Endodermal cell (in vitro differentiated cells): ENCODE measurements around the gene GCKR. TPM values are rescaled to one million over a fixed set of nuclear protein-coding genes. Genes with fewer than 3 reads are reported as not detected.

Source experiments
- DNase-seq: peaks from one replicate; pipeline ENCODE4 v3.0.0-alpha.2; 2017
- H3K27ac ChIP-seq: 2 replicates; pipeline ENCODE4 v1.5.1; 2013; ENCODE audit warnings: mild to moderate bottlenecking, low read depth, low read length, moderate library complexity
- H3K27me3 ChIP-seq: 2 replicates; pipeline ENCODE4 v1.6.1; 2013; ENCODE audit warnings: mild to moderate bottlenecking, low read length, moderate library complexity; ENCODE audit not compliant: insufficient read depth, control insufficient read depth, poor library complexity, severe bottlenecking
- H3K36me3 ChIP-seq: 2 replicates; pipeline ENCODE4 v1.7.0; 2013; ENCODE audit warnings: mild to moderate bottlenecking, low read length, moderate library complexity; ENCODE audit not compliant: control insufficient read depth, insufficient read depth
- H3K4me1 ChIP-seq: one replicate; pipeline ENCODE4 v1.7.0; 2013; ENCODE audit warnings: low read length; ENCODE audit not compliant: control insufficient read depth, insufficient read depth
- H3K4me3 ChIP-seq: 2 replicates; pipeline ENCODE4 v1.5.1; 2013; ENCODE audit warnings: mild to moderate bottlenecking, low read length, moderate library complexity
- H3K9ac ChIP-seq: 2 replicates; pipeline ENCODE4 v1.6.1; 2013; ENCODE audit warnings: mild to moderate bottlenecking, low read length, moderate library complexity; ENCODE audit not compliant: poor library complexity, severe bottlenecking; ENCODE audit errors: extremely low read depth
- H3K9me3 ChIP-seq: 2 replicates; pipeline ENCODE4 v1.6.1; 2013; ENCODE audit warnings: mild to moderate bottlenecking, low read length, moderate library complexity; ENCODE audit not compliant: control insufficient read depth
- H3K27ac Mint-ChIP-seq: 2 replicates; pipeline ENCODE4 v1.8.0; 2020; ENCODE audit warnings: mixed read lengths
- H3K27me3 Mint-ChIP-seq: 2 replicates; pipeline ENCODE4 v1.8.0; 2021; ENCODE audit warnings: mild to moderate bottlenecking, mixed read lengths; ENCODE audit not compliant: insufficient read depth
- H3K36me3 Mint-ChIP-seq: 2 replicates; pipeline ENCODE4 v1.8.0; 2020; ENCODE audit warnings: low read depth, mixed read lengths
- H3K4me1 Mint-ChIP-seq: 2 replicates; pipeline ENCODE4 v1.8.0; 2020; ENCODE audit warnings: mixed read lengths
- H3K4me3 Mint-ChIP-seq: 2 replicates; pipeline ENCODE4 v1.8.0; 2020; ENCODE audit warnings: mild to moderate bottlenecking, moderate library complexity, mixed read lengths
- H3K9me3 Mint-ChIP-seq: 2 replicates; pipeline ENCODE4 v1.8.0; 2020; ENCODE audit warnings: mild to moderate bottlenecking, mixed read lengths
- CTCF ChIP-seq: fragments of 200-600 bp; sonication (generic); conservative IDR thresholded peaks from 2 replicates; pipeline ENCODE4 v1.5.0; 2021; ENCODE audit warnings: antibody characterized with exemption, mild to moderate bottlenecking
- WGBS, 2 experiments: methylation state at CpG; one replicate each; pipeline versions ENCODE4 v1.1.5 to v1.1.7; 2013; ENCODE audit warnings: missing lambda C conversion rate in 2 of 2, mixed read lengths in 1 of 2; ENCODE audit not compliant: insufficient coverage in 1 of 2, insufficient read length in 1 of 2; 5-methylcytosine and 5-hydroxymethylcytosine counted together
- total RNA-seq, 2 donors: library from RNA; stranded (reverse); fragmentation: NEBNext Ultra II Directional in 1 of 2; extraction: Animal tissue kit (Norgen Biotek cat#: 25700) in 1 of 2; gene quantifications; 2 replicates in 1 of 2; 3 replicates in 1 of 2; pipeline ENCODE4 v1.2.1, GENCODE V29; 2021

Gene GCKR
- total RNA-seq, 2 donors from 2014 or later: 1.6 to 1.8 TPM

GRCh38 chr2:27502142-27502541 is 5.5 kb downstream of the GCKR start:
- WGBS, 2 experiments: 83 to 93% methylated on average over 3 to 4 of the region's 4 CpGs
- H3K4me1 Mint-ChIP-seq: peaks cover 12% of the 10 kb centered on the region
- peaks cover 31% of the 10 kb centered on the region for H3K27me3 Mint-ChIP-seq
- H3K4me3 ChIP-seq: no peak overlapping the region
- no peaks in the 10 kb centered on the region for H3K9me3 ChIP-seq
- no peaks in the 10 kb centered on the region for H3K36me3 Mint-ChIP-seq
- no peak overlapping the region for H3K27ac Mint-ChIP-seq
- no peak for DNase-seq
- peaks cover 79% of the 10 kb centered on the region for H3K27me3 ChIP-seq
- no peaks in the 10 kb centered on the region for H3K36me3 ChIP-seq
- no peak overlapping the region for H3K4me3 Mint-ChIP-seq
- H3K9me3 Mint-ChIP-seq: no peaks in the 10 kb centered on the region
- peaks cover 2% of the 10 kb centered on the region for H3K4me1 ChIP-seq
- no peak overlapping the region for H3K27ac ChIP-seq
- H3K9ac ChIP-seq: no peak overlapping the region
- TF ChIP-seq CTCF: no peak

GRCh38 chr2:27506587-27506986 is 9.9 kb downstream of the GCKR start:
- no peak for DNase-seq
- no peak overlapping the region for H3K27ac Mint-ChIP-seq
- Histone ChIP-seq H3K27me3 (peaks cover 59% of the 10 kb centered on the region), H3K27ac (no peak overlapping the region), H3K4me1 (no peaks in the 10 kb centered on the region), H3K4me3 (no peak overlapping the region), H3K9ac (no peak overlapping the region), H3K9me3 (no peaks in the 10 kb centered on the region), H3K36me3 (no peaks in the 10 kb centered on the region)
- no peak overlapping the region for H3K4me3 Mint-ChIP-seq
- 86 to 98% methylated on average over 5 to 6 of the region's 6 CpGs for WGBS, 2 experiments
- H3K9me3 Mint-ChIP-seq: no peaks in the 10 kb centered on the region
- H3K36me3 Mint-ChIP-seq: no peaks in the 10 kb centered on the region
- no peak for TF ChIP-seq CTCF
- H3K4me1 Mint-ChIP-seq: no peaks in the 10 kb centered on the region
- H3K27me3 Mint-ChIP-seq: peaks cover 23% of the 10 kb centered on the region

GRCh38 chr2:27507293-27507692 is 10.7 kb downstream of the GCKR start:
- Histone ChIP-seq H3K4me3 (no peak overlapping the region), H3K27ac (no peak overlapping the region), H3K27me3 (peaks cover 53% of the 10 kb centered on the region), H3K4me1 (no peaks in the 10 kb centered on the region), H3K36me3 (no peaks in the 10 kb centered on the region), H3K9me3 (no peaks in the 10 kb centered on the region), H3K9ac (no peak overlapping the region)
- no peaks in the 10 kb centered on the region for H3K36me3 Mint-ChIP-seq
- no peak for DNase-seq
- 91 to 95% methylated on average over 4 of the region's 4 CpGs for WGBS, 2 experiments
- no peak overlapping the region for H3K27ac Mint-ChIP-seq
- peaks cover 26% of the 10 kb centered on the region for H3K27me3 Mint-ChIP-seq
- TF ChIP-seq CTCF: no peak
- H3K4me1 Mint-ChIP-seq: no peaks in the 10 kb centered on the region
- H3K4me3 Mint-ChIP-seq: no peak overlapping the region
- no peaks in the 10 kb centered on the region for H3K9me3 Mint-ChIP-seq
